ENCODE results near the gene ZDHHC9.

ZDHHC9 gene

GRCh38 chrX:129818123-129818522 is 25.6 kb downstream of the ZDHHC9 start:
- no peak for DNase-seq

- DNase-seq: no peak
These were observed 29.9 kb downstream of the ZDHHC9 start for GRCh38 chrX:129813662-129814368.

GRCh38 chrX:129808829-129809796 is 34.6 kb downstream of the ZDHHC9 start:
- no peak for DNase-seq

- DNase-seq: no peak
These were observed 35.4 kb downstream of the ZDHHC9 start for GRCh38 chrX:129808158-129808828.

- DNase-seq: no peak
These were observed 38.9 kb downstream of the ZDHHC9 start for GRCh38 chrX:129804806-129805205.

GRCh38 chrX:129802863-129803262 is 40.8 kb downstream of the ZDHHC9 start:
- no peak for DNase-seq

- no peak for DNase-seq
These were observed 43.5 kb downstream of the ZDHHC9 start for GRCh38 chrX:129800186-129800585.

GRCh38 chrX:129798888-129799287 is 44.8 kb downstream of the ZDHHC9 start:
- DNase-seq: no peak

GRCh38 chrX:129798456-129798855 is 45.2 kb downstream of the ZDHHC9 start:
- DNase-seq: no peak

- DNase-seq: no peak
These were observed 46.3 kb downstream of the ZDHHC9 start for GRCh38 chrX:129797251-129797906.

GRCh38 chrX:129795584-129795983 is 48.1 kb downstream of the ZDHHC9 start:
- no peak for DNase-seq

- no peak for DNase-seq
These were observed 50.0 kb downstream of the ZDHHC9 start for GRCh38 chrX:129793604-129794191.

- DNase-seq: no peak
These were observed 50.9 kb downstream of the ZDHHC9 start for GRCh38 chrX:129792586-129793291.

GRCh38 chrX:129791961-129792570 is 51.6 kb downstream of the ZDHHC9 start:
- DNase-seq: no peak

GRCh38 chrX:129791336-129791735 is 52.4 kb downstream of the ZDHHC9 start:
- DNase-seq: no peak

- no peak for DNase-seq
These were observed 52.9 kb downstream of the ZDHHC9 start for GRCh38 chrX:129790808-129791207.

- DNase-seq: no peak
These were observed 53.5 kb downstream of the ZDHHC9 start for GRCh38 chrX:129790146-129790545.

- DNase-seq: no peak
These were observed 55.2 kb downstream of the ZDHHC9 start for GRCh38 chrX:129788527-129788926.

- no peak for DNase-seq
These were observed 56.2 kb downstream of the ZDHHC9 start for GRCh38 chrX:129787336-129788055.

GRCh38 chrX:129786210-129786651 is 57.5 kb downstream of the ZDHHC9 start:
- DNase-seq: no peak
